KBM-7 (cell line): ENCODE results near the gene SPAG9.

Experiments used
- DNase-seq: peaks from one replicate; pipeline ENCODE4 v3.0.0-alpha.2; 2015
- in situ Hi-C: fragments of 300-500 bp; cut with MboI; formaldehyde crosslinking; loops from 2 replicates; pipeline ENCODE4 v1.14.3; 2020; ENCODE audit warnings: low sequenced_read_pairs, low pct_unique_long_range_greater_than_20kb, mixed read lengths

The SPAG9 gene

GRCh38 chr17:50966163-50966666 is 154.5 kb downstream of the SPAG9 start:
- DNase-seq, result no peak
- in situ Hi-C loops, result no loop called here

- in situ Hi-C loops, result no loop called here
- DNase-seq, result no peak
These were observed 157.5 kb downstream of the SPAG9 start for GRCh38 chr17:50963139-50963538.

- no peak for DNase-seq
- in situ Hi-C loops, result no loop called here
These were observed 159.1 kb downstream of the SPAG9 start for GRCh38 chr17:50961282-50962220.

- in situ Hi-C loops, result loop anchor here (10.0 kb wide), 1 partner anchor 105 kb away; no protein-coding TSS in a partner anchor
- no peak for DNase-seq
These were observed 161.3 kb downstream of the SPAG9 start for GRCh38 chr17:50959341-50959740.

GRCh38 chr17:50957600-50958575 is 162.8 kb downstream of the SPAG9 start:
- in situ Hi-C loops, result loop anchor here (10.0 kb wide), 1 partner anchor 103 kb away; no protein-coding TSS in a partner anchor
- no peak for DNase-seq

GRCh38 chr17:50956750-50957523 is 163.7 kb downstream of the SPAG9 start:
- in situ Hi-C loops, result loop anchor here (10.0 kb wide), 1 partner anchor 102 kb away; no protein-coding TSS in a partner anchor

GRCh38 chr17:50956409-50956749 is 164.3 kb downstream of the SPAG9 start:
- DNase-seq, result no peak
- in situ Hi-C loops, result loop anchor here (10.0 kb wide), 1 partner anchor 102 kb away; no protein-coding TSS in a partner anchor

More at GRCh38 chr17:50956750-50957523, 163.7 kb downstream of the SPAG9 start:
- peak; percentile 82 for DNase-seq

GRCh38 chr17:50955667-50956120 is 165.0 kb downstream of the SPAG9 start:
- in situ Hi-C loops, result loop anchor here (10.0 kb wide), 1 partner anchor 101 kb away; no protein-coding TSS in a partner anchor
- no peak for DNase-seq

GRCh38 chr17:50955160-50955559 is 165.5 kb downstream of the SPAG9 start:
- DNase-seq, result no peak
- in situ Hi-C loops, result loop anchor here (10.0 kb wide), 1 partner anchor 100 kb away; no protein-coding TSS in a partner anchor

GRCh38 chr17:50954641-50955121 is 166.0 kb downstream of the SPAG9 start:
- no peak for DNase-seq
- in situ Hi-C loops, result loop anchor here (10.0 kb wide), 1 partner anchor 100 kb away; no protein-coding TSS in a partner anchor

- peak; percentile 81 for DNase-seq
These were observed 166.7 kb downstream of the SPAG9 start for GRCh38 chr17:50953831-50954601.

GRCh38 chr17:50953518-50953830 is 167.2 kb downstream of the SPAG9 start:
- DNase-seq, result no peak
- in situ Hi-C loops, result loop anchor here (10.0 kb wide), 1 partner anchor 99 kb away; no protein-coding TSS in a partner anchor

More at GRCh38 chr17:50953831-50954601, 166.7 kb downstream of the SPAG9 start:
- in situ Hi-C loops, result loop anchor here (10.0 kb wide), 1 partner anchor 99 kb away; no protein-coding TSS in a partner anchor

GRCh38 chr17:50952889-50953288 is 167.8 kb downstream of the SPAG9 start:
- in situ Hi-C loops, result loop anchor here (10.0 kb wide), 1 partner anchor 98 kb away; no protein-coding TSS in a partner anchor
- DNase-seq, result no peak

GRCh38 chr17:50952013-50952412 is 168.7 kb downstream of the SPAG9 start:
- in situ Hi-C loops, result loop anchor here (10.0 kb wide), 1 partner anchor 97 kb away; no protein-coding TSS in a partner anchor
- DNase-seq, result no peak

GRCh38 chr17:50949989-50950877 is 170.4 kb downstream of the SPAG9 start:
- in situ Hi-C loops, result loop anchor here (10.0 kb wide), 1 partner anchor 95 kb away; no protein-coding TSS in a partner anchor

More at GRCh38 chr17:50949989-50950877, 170.4 kb downstream of the SPAG9 start:
- peak; percentile 90 for DNase-seq
